NCI-H524 treated with DMSO at 0.1 percent for 48 hours (cell line): ENCODE results near the gene RNF31.

Source experiments
- DNase-seq: peaks from one replicate; lab custom pipeline; 2025; lab: John Stamatoyannopoulos, UW

Gene RNF31

GRCh38 chr14:24182110-24182882, 35.0 kb downstream of the RNF31 start:
- no peak for DNase-seq

DNA sequence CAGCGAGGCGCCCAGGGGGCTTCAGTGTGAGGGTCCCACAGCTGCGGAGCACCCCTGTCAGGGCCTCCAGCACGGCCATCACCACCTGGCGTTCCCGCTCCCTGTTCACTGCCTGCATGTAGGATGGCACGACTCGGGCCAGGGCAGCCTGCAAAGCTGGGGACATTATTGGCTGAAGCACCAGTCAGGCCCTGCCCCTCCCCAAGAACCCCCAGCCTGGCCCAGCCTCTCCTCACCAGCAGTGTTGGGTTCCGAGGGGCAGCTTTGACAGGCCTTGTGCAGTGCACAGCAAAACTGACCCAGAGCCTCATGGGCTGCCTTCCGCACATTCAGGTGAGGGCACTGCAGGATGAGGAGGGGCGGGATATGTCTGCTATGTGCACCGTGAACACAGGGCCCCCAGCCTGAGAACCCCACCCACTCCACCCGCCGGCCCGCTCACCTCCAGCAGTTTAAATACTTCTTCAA, 35.8 kb downstream of the RNF31 start:
- DNase-seq: no peak

DNA sequence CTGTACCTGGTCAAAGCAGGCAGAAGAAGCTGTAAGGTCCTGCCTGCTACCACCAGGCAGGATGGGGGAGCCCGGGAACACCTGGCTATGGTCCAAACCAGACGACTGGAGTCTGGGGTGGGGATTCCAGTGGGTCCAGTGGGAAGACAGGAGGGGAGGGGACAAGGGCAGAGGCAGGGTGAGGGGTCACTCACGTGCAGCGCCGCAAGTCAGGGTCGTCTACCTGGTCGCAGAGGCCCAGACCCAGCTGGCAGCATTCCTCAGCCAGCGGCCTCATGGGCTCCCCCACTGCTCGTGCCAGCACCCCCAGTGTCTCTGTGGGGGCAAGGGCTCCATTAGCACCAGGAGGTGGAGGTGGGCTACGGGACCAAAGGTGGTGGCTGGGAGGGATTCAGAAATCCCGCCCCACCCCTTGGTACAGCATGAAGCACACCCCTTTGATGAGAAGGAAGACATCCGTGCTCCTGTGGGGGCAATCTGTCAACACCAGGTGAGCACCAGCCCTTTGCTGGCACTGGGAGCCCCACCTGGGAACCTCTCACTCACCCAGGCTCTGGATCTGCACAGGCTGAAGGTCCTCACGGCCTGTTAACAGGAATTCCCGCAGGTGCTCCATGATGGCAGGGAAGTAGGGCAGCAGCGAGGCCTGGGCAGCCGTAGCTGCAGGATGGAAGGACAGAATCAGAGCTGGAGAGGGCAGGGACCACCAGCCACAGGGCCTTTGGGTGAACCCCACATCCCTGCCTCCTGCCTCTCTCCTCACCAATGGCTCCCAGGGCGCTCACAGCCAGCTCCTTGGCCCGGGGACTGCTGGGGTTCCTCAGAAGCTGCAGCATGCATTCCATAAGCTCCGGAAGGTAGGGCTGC, 37.0 kb downstream of the RNF31 start:
- no peak for DNase-seq

DNA sequence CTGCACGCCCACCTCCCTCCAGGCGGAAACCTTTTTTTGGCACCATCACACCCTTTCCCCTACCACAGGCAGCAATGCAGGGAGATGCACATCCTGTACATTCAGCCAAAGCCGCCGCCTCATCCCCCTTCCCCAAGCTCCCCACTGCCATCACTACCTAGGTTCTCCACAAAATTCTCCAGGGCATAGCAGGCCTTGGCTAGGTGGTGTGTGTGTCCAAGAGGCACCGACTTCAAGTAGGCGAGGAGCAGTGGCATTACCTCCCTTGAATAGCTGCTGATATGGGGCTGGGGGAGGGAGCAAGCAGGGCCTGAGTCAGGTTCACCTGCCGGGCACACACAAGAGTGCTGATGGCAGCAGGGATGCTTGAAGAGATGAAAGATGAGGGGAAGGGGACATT, 37.7 kb downstream of the RNF31 start:
- no peak for DNase-seq

- DNase-seq: no peak
Observed at GRCh38 chr14:24185741-24186140, 38.4 kb downstream of the RNF31 start.

- no peak for DNase-seq
Observed at GRCh38 chr14:24186831-24187538, 39.7 kb downstream of the RNF31 start.

DNA sequence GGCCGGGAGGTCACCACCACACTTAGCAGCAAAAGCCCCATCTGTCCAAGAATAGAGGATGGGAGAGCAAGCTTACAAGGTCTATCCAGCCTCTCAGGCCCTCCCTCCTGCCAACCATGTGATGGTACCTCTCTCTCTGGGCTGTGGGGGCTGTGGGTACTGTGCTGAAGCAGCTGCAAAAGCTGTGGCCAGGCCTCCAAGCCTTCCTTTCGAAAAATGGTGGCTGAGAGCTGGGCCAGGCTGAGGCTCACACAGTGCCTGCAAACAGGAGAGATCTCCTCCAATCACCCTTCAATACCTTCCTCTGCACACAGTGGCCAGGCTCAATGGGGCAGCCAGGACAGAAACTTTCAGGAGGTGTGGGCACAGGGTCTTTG, 40.2 kb downstream of the RNF31 start:
- DNase-seq: no peak

DNA sequence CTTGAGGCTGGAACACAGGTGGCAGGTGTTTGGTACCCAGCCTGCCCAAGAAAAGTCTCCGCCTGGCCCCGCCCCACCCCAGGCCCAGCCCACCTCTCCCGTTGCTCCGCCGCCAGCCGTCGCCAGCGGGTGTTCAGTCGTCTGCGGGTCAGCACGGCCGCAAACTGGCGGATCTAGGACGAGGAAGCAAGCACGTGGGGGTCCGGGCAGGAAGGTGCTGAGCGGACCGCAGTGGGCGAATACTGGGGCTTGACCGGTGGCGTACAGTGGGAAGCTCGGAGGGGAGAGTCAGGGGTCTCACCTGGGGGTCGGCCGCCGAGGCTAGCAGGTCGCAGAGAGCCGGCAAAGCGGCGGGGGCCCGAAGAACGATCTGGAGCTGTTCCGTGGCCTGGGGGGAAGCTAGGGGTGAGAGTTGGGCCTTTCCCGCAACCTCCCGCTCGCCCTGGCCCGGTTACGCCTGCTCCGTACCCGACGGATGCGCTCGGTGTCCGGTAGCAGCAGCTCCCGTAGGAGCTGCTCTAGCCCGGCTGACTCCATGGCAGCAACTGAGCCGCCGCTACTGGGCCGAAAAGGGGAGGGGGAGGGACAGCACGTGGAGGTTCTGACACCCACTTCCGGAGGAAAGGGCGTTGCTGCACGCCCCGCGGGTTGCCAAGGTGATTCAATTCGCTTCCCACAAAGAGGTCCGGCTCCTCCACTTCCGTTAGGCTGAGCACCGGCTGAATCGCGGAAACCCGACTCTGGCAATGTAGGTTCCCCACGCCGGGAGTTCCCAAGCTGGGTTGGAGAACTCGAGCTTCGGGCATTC, 41.2 kb downstream of the RNF31 start, which contains the start of gene IPO4:
Gene IPO4, minus strand, starts transcription at position 566 of the 808 bp plus-strand sequence. Its CDS starts 29 bp downstream, at position 537.
- peak; percentile 95 for DNase-seq

DNA sequence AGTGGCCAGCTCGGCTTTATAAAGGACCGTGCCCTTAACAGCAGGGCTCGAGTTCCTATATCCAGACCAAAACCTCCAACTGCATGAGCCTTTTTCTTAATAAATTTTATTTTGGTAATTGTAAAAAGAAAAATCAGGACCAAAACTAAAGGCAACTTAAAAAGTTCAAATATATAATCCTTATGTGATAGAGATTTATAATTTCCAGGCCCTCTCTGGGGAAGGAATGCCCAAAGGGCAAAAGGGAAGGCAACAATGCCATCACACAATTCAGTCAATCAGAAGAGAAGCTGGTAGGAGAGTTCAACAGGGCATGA, 41.7 kb downstream of the RNF31 start:
- DNase-seq: no peak

GRCh38 chr14:24189460-24189859, 42.2 kb downstream of the RNF31 start:
- no peak for DNase-seq

- no peak for DNase-seq
Observed at GRCh38 chr14:24190416-24190815, 43.1 kb downstream of the RNF31 start.

- no peak for DNase-seq
Observed at GRCh38 chr14:24192933-24193332, 45.6 kb downstream of the RNF31 start.

- DNase-seq: no peak
Observed at GRCh38 chr14:24194186-24194872, 47.0 kb downstream of the RNF31 start.

- no peak for DNase-seq
Observed at GRCh38 chr14:24194873-24195185, 47.5 kb downstream of the RNF31 start.

DNA sequence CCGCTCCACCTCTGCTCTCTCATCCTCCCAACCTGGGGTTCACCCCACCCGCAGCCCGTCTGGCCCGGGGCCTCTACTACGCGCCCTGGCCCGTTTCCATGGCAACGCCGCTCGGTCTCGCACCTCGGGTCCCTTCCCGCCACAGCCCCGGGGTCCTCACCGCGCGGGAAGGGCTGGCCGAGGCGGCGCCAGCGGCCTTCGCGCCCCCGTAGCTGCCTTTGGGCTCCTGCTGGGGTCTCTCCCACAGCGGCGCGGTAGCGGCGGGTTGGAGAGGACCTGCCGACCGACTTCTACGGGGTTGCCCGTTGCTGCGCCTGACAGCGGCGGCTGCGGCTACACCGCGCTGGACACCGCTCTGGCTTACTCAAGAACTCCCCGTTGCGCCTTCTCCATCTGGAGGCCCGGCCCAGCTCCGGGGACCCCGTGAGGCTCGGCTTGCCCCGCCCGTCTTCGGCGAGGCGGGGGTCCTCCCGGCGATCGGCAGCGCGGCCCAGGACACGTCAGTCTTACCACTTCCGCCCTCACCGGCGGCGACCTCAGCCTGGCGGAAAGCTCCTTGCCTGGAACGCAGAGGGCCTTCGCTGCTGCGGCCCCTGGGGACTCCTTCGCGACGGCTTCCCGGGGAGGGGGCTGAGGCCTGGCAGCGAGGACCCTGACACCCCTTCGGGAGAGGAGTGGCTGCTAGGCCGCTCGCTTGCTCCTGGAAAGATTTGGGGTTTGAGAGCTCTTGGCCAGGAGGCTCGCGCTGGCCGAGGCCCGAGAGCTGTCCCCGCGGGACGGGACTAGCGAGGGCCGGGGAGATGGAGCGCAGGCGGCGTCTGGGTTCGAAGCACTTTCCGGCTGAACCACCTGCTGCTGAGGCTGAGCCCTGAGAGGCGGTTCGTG, 48.1 kb downstream of the RNF31 start, which contains the start of gene TM9SF1:
Gene TM9SF1, minus strand, starts transcription at position 256 of the 885 bp plus-strand sequence. CDS start 422 bp downstream, outside the sequence.
- DNase-seq: no peak

DNA sequence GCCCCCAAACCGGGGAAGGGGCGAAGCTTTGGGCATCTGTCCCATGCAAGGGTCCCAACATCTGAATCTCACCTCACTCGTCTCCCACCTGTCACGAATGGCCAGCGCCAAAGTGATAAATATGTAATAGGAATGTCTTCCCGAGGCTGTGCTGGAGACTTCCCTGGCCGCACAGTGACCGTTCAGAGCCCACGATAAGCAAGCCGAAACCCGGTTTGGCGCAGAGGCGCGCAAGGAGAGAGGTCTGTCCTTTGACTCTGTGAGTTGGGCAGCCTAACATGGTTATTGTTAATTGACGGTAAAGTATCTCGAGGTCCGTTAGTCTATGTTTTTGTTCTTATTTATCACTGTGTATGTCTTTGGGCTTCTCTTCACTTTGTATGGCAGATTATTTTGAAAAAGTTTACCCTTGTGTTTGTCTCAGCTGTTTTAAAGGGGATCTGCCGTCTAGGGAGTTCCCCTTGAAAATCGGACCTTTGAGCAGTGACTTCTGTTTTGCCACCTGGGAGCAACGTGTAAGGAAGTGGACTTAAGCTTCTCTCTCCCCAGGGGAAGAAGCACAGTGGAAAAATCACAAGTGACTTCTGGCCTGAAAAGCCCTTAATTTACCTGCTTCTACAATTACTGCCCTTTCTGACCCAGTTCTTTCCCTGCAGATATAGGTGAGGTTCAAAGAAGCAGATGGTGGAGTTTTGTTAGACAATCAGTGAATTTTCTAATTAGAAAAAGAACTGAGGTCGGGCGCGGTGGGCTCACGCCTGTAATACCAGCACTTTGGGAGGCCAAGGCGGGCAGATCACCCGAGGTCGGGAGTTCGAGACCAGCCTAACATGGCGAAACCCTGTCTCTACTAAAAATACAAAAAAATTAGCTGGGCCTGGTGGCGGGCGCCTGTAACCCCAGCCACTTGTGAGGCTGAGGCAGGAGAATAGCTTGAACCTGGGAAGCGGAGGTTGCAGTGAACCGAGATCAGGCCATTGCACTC, 49.1 kb downstream of the RNF31 start:
- no peak for DNase-seq

GRCh38 chr14:24197056-24197450, 49.8 kb downstream of the RNF31 start:
- no peak for DNase-seq

DNA sequence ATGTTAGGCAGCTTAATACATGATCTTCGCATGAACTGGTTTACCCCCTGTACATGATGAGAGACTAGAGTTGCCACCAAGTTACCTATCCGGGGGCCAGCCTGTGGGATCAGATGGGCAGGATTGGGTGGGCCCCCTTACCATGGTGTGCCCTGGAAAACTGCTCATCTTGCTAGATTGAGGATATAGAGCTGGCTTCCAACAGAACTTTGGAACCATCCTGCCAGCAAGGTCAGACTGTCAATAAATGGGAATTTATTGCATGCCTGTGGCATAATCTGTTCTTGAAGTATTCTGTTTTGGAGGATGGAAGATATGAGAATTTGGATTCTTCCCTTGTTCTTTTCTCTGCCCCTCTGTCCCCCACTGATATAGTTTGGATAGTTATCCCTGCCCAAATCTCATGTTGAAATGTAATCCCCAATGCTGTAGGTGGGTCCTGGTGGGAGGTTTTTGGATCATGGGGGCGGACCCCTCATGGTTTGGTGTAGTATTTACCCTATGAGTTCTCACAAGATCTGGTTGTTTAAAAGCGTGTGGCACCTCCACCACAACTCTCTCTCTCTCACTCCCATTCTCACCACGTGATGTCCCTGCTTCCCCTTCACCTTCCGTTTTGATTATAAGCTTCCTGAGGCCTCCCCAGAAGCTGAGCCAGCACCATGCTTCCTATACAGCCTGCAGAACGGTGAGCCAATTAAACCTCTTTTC, 51.7 kb downstream of the RNF31 start:
- DNase-seq: no peak
